Cardiac muscle cell (in vitro differentiated cells and primary cell): Measurements from ENCODE around the gene CDH1. TPM values are rescaled to one million over a fixed set of nuclear protein-coding genes. Genes with fewer than 3 reads are reported as not detected.
"Not testable (repeated sequence)": the region's sequence is repeated elsewhere in the genome, so short reads cannot be mapped to it uniquely, and the experiment has no call there.

ENCODE experiments used
- DNase-seq, 2 donors: peaks; one replicate each; pipeline versions ENCODE4 v3.0.0 to v3.0.0-alpha.2; 2010 to 2017; ENCODE audit warnings: low read depth in 1 of 2, low spot score in 1 of 2
- H3K27ac ChIP-seq: fragments of 200-600 bp; sonication (generic); 2 replicates; pipeline ENCODE4 v1.5.1; 2016
- H3K27me3 ChIP-seq: fragments of 200-600 bp; sonication (generic); 2 replicates; pipeline ENCODE4 v1.6.0; 2016; ENCODE audit warnings: control low read depth
- H3K36me3 ChIP-seq: fragments of 200-600 bp; sonication (generic); 2 replicates; pipeline ENCODE4 v1.5.1; 2016; ENCODE audit warnings: control low read depth
- H3K4me1 ChIP-seq: fragments of 200-600 bp; sonication (generic); 2 replicates; pipeline ENCODE4 v1.8.1; 2017; ENCODE audit warnings: low read depth, mild to moderate bottlenecking, mixed run types
- H3K4me3 ChIP-seq: fragments of 200-600 bp; sonication (generic); 2 replicates; pipeline ENCODE4 v1.5.1; 2016; ENCODE audit warnings: mild to moderate bottlenecking
- H3K9me3 ChIP-seq: fragments of 200-600 bp; sonication (generic); 2 replicates; pipeline ENCODE4 v1.5.1; 2017; ENCODE audit warnings: low read depth, mild to moderate bottlenecking, control low read depth
- CTCF ChIP-seq: IDR thresholded peaks from 2 replicates; pipeline ENCODE4 v1.5.1; 2012; ENCODE audit warnings: low read depth, mild to moderate bottlenecking, low read length
- polyA plus RNA-seq: library from polyadenylated mRNA; unstranded; fragments of >200 nt; fragmentation: Nextera tagmentation; extraction: Ambion mirVana; gene quantifications from 2 replicates; pipeline ENCODE4 v1.2.1, GENCODE V29; 2016
- total RNA-seq: library from RNA; depleted of rRNA; stranded (reverse); fragments of >200 nt; gene quantifications from 2 replicates; pipeline ENCODE4 v1.2.3, GENCODE V29; 2016

CDH1 gene
- total and polyA plus RNA-seq, 2 experiments from 2014 or later: 0.09 to 1.4 TPM

- Histone ChIP-seq H3K4me3 (no peak overlapping the region), H3K36me3 (no peaks in the 10 kb centered on the region), H3K27me3 (no peaks in the 10 kb centered on the region), H3K9me3 (no peaks in the 10 kb centered on the region), H3K27ac (no peak overlapping the region), H3K4me1 (no peaks in the 10 kb centered on the region)
- TF ChIP-seq CTCF: no peak
- DNase-seq: no peak
Measured at GRCh38 chr16:68784721-68785120, 47.6 kb downstream of the CDH1 start.

- H3K36me3 ChIP-seq: no peaks in the 10 kb centered on the region
- no peak overlapping the region for H3K27ac ChIP-seq
- DNase-seq: no peak
- no peaks in the 10 kb centered on the region for H3K9me3 ChIP-seq
- H3K4me3 ChIP-seq: no peak overlapping the region
- no peaks in the 10 kb centered on the region for H3K27me3 ChIP-seq
- no peaks in the 10 kb centered on the region for H3K4me1 ChIP-seq
- no peak for TF ChIP-seq CTCF
Measured at GRCh38 chr16:68785715-68786114, 48.6 kb downstream of the CDH1 start.

- H3K4me3 ChIP-seq: no peak overlapping the region
- H3K27me3 ChIP-seq: no peaks in the 10 kb centered on the region
- TF ChIP-seq CTCF: no peak
- no peaks in the 10 kb centered on the region for H3K4me1 ChIP-seq
- H3K36me3 ChIP-seq: no peaks in the 10 kb centered on the region
- DNase-seq: peak in 1 of 2 donors; percentile 64
- H3K9me3 ChIP-seq: no peaks in the 10 kb centered on the region
- no peak overlapping the region for H3K27ac ChIP-seq
Measured at GRCh38 chr16:68786685-68787418, 49.8 kb downstream of the CDH1 start.

- not testable (repeated sequence) for DNase-seq, H3K27ac ChIP-seq, H3K9me3 ChIP-seq, H3K36me3 ChIP-seq, H3K4me3 ChIP-seq, H3K4me1 ChIP-seq, H3K27me3 ChIP-seq
Measured at GRCh38 chr16:68787419-68787807, 50.3 kb downstream of the CDH1 start.

- Histone ChIP-seq H3K4me3 (no peak overlapping the region), H3K27ac (no peak overlapping the region), H3K9me3 (no peaks in the 10 kb centered on the region), H3K4me1 (no peaks in the 10 kb centered on the region), H3K36me3 (no peaks in the 10 kb centered on the region), H3K27me3 (no peaks in the 10 kb centered on the region)
- TF ChIP-seq CTCF: no peak
- peak in 1 of 2 donors; percentile 95 for DNase-seq
Measured at GRCh38 chr16:68790130-68790761, 53.2 kb downstream of the CDH1 start.

GRCh38 chr16:68790944-68791343 is 53.9 kb downstream of the CDH1 start:
- Histone ChIP-seq H3K4me1 (no peaks in the 10 kb centered on the region), H3K27me3 (no peaks in the 10 kb centered on the region), H3K36me3 (no peaks in the 10 kb centered on the region), H3K4me3 (no peak overlapping the region), H3K9me3 (no peaks in the 10 kb centered on the region), H3K27ac (no peak overlapping the region)
- no peak for TF ChIP-seq CTCF
- DNase-seq: no peak
